ENCODE results near the gene S100A1. TPM values are rescaled to one million over a fixed set of nuclear protein-coding genes. Genes with fewer than 3 reads are reported as not detected.

The S100A1 gene
- total RNA-seq, 2 experiments from 2014 or later = not detected

- Histone ChIP-seq H3K9me3 (ENCODE audit: control insufficient read depth in 1 of 2, insufficient read depth in 1 of 2, low read length in 2 of 2) (no peaks in the 10 kb centered on the region), H3K4me3 (ENCODE audit: low read length) (no peak overlapping the region), H3K4me1 (ENCODE audit: insufficient read depth, low read length) (peaks cover 7% of the 10 kb centered on the region), H3K36me3 (ENCODE audit: insufficient read depth, low read length) (no peaks in the 10 kb centered on the region), H3K27me3 (ENCODE audit: control insufficient read depth in 1 of 2, insufficient read depth in 2 of 2, low read length in 2 of 2) (no peaks in the 10 kb centered on the region), H3K27ac (ENCODE audit: low read depth in 1 of 2, low read length in 2 of 2) (no peak overlapping the region)
- no peak overlapping the region for H3K4me3 Mint-ChIP-seq
- intact Hi-C loops (cut with DNase I, micrococcal nuclease) = no loop called here
- peaks cover 5% of the 10 kb centered on the region for H3K4me1 Mint-ChIP-seq (ENCODE audit: low read depth)
- no peaks in the 10 kb centered on the region for H3K9me3 Mint-ChIP-seq
- no peak overlapping the region for H3K27ac Mint-ChIP-seq
- DNase-seq (no peak), ATAC-seq (ENCODE audit: poor library complexity) (no peak)
- ChIA-PET POLR2A (no interaction called here), CTCF (no interaction called here)
- H3K36me3 Mint-ChIP-seq (ENCODE audit: low read depth) = no peaks in the 10 kb centered on the region
- no peaks in the 10 kb centered on the region for H3K27me3 Mint-ChIP-seq
- no peak for TF ChIP-seq CTCF (IDR thresholded peaks at IDR 0.05)
Measured at GRCh38 chr1:153602749-153603148, 25.5 kb upstream of the S100A1 start.

- no peaks in the 10 kb centered on the region for H3K4me1 ChIP-seq (ENCODE audit: insufficient read depth, low read length)
- no peaks in the 10 kb centered on the region for H3K9me3 ChIP-seq (ENCODE audit: control insufficient read depth in 1 of 2, insufficient read depth in 1 of 2, low read length in 2 of 2)
- H3K36me3 ChIP-seq (ENCODE audit: insufficient read depth, low read length) = no peaks in the 10 kb centered on the region
- ChIA-PET CTCF (no interaction called here), POLR2A (no interaction called here)
- Mint-ChIP-seq H3K4me1 (ENCODE audit: low read depth) (no peaks in the 10 kb centered on the region), H3K4me3 (no peak overlapping the region), H3K9me3 (no peaks in the 10 kb centered on the region), H3K36me3 (ENCODE audit: low read depth) (no peaks in the 10 kb centered on the region), H3K27ac (no peak overlapping the region), H3K27me3 (no peaks in the 10 kb centered on the region)
- DNase-seq = no peak
- H3K27ac ChIP-seq (ENCODE audit: low read depth in 1 of 2, low read length in 2 of 2) = no peak overlapping the region
- no peaks in the 10 kb centered on the region for H3K27me3 ChIP-seq (ENCODE audit: control insufficient read depth in 1 of 2, insufficient read depth in 2 of 2, low read length in 2 of 2)
- ATAC-seq (ENCODE audit: poor library complexity) = no peak
- no peak for TF ChIP-seq CTCF (IDR thresholded peaks at IDR 0.05)
- intact Hi-C loops (cut with DNase I, micrococcal nuclease) = no loop called here
- no peak overlapping the region for H3K4me3 ChIP-seq (ENCODE audit: low read length)
Measured at GRCh38 chr1:153606194-153606593, 22.0 kb upstream of the S100A1 start.

GRCh38 chr1:153607381-153607780, 20.9 kb upstream of the S100A1 start:
- no peaks in the 10 kb centered on the region for H3K36me3 Mint-ChIP-seq (ENCODE audit: low read depth)
- H3K9me3 Mint-ChIP-seq = no peaks in the 10 kb centered on the region
- Histone ChIP-seq H3K36me3 (ENCODE audit: insufficient read depth, low read length) (no peaks in the 10 kb centered on the region), H3K27me3 (ENCODE audit: control insufficient read depth in 1 of 2, insufficient read depth in 2 of 2, low read length in 2 of 2) (no peaks in the 10 kb centered on the region), H3K4me1 (ENCODE audit: insufficient read depth, low read length) (no peaks in the 10 kb centered on the region), H3K27ac (ENCODE audit: low read depth in 1 of 2, low read length in 2 of 2) (no peak overlapping the region), H3K4me3 (ENCODE audit: low read length) (no peak overlapping the region), H3K9me3 (ENCODE audit: control insufficient read depth in 1 of 2, insufficient read depth in 1 of 2, low read length in 2 of 2) (no peaks in the 10 kb centered on the region)
- no peaks in the 10 kb centered on the region for H3K27me3 Mint-ChIP-seq
- no peak overlapping the region for H3K4me3 Mint-ChIP-seq
- ChIA-PET CTCF (no interaction called here), POLR2A (no interaction called here)
- H3K27ac Mint-ChIP-seq = no peak overlapping the region
- DNase-seq (no peak), ATAC-seq (ENCODE audit: poor library complexity) (no peak)
- no peak for TF ChIP-seq CTCF (IDR thresholded peaks at IDR 0.05)
- intact Hi-C loops (cut with DNase I, micrococcal nuclease) = no loop called here
- H3K4me1 Mint-ChIP-seq (ENCODE audit: low read depth) = no peaks in the 10 kb centered on the region

Measured in CD4-positive, alpha-beta T cell (primary cell).